ENCODE results near the gene SMNDC1. TPM values are rescaled to one million over a fixed set of nuclear protein-coding genes. Genes with fewer than 3 reads are reported as not detected.

Gene SMNDC1
- total RNA-seq (1 to 10 TPM; 6.4 to 6.8 TPM), polyA plus RNA-seq (1 to 10 TPM; 4.9 to 5.5 TPM)

GRCh38 chr10:110304780-110305421, at the start of gene SMNDC1:
Gene SMNDC1, minus strand, starts transcription at chr10:110304920. Its CDS starts 1,333 bp downstream, at chr10:110303587.
- DNase-seq (ENCODE audit: low spot score) = peak; percentile 98
- H3K9me3 ChIP-seq (ENCODE audit: control insufficient read depth in 4 of 4, low read length in 3 of 4) = no peaks in the 10 kb centered on the region
- WGBS = under 1% methylated on average over 42 of the region's 42 CpGs
- H3K4me3 ChIP-seq (ENCODE audit: low read depth in 1 of 3, low read length in 3 of 3) = peak within 1 kb of the TSS; percentile 82 to 98 (median 88)
- peaks cover 2 to 20% (median 12%) of the 10 kb centered on the region in 4 donors for H3K36me3 ChIP-seq (ENCODE audit: control insufficient read depth in 4 of 4, insufficient read depth in 3 of 4, low read depth in 1 of 4, low read length in 3 of 4)
- peak within 1 kb of the TSS; percentile 86 to 92 for H3K27ac ChIP-seq (ENCODE audit: low read depth in 1 of 2, low read length in 2 of 2)
- H3K27me3 ChIP-seq (ENCODE audit: control insufficient read depth in 4 of 4, insufficient read depth in 4 of 4, low read length in 3 of 4) = no peaks in the 10 kb centered on the region
- H3K9ac ChIP-seq (ENCODE audit: low read depth in 1 of 2, low read length in 2 of 2) = peak within 1 kb of the TSS; percentile 97
- peaks cover 3 to 41% (median 30%) of the 10 kb centered on the region in 4 donors for H3K4me1 ChIP-seq (ENCODE audit: control insufficient read depth in 4 of 4, insufficient read depth in 4 of 4, low read length in 3 of 4)
- TF ChIP-seq HNF4G (IDR thresholded peaks at IDR 0.05) (no peak), CTCF (IDR thresholded peaks at IDR 0.05; ENCODE audit: low read depth, low read length, missing input control) (no peak), REST (IDR thresholded peaks at IDR 0.05) (peak; percentile 61), JUND (IDR thresholded peaks at IDR 0.05) (peak in 1 of 2 donors; percentile 18), YY1 (IDR thresholded peaks at IDR 0.05) (peak; percentile 97), NR2F2 (IDR thresholded peaks at IDR 0.05) (peak; percentile 49), MAX (IDR thresholded peaks at IDR 0.05) (no peak), TAF1 (conservative IDR thresholded peaks at IDR 0.05) (peak; percentile 37), RXRA (IDR thresholded peaks at IDR 0.05) (peak in 1 of 2 donors; percentile 24), FOXA1 (IDR thresholded peaks at IDR 0.05) (no peak), GABPA (IDR thresholded peaks at IDR 0.05 in 1 of 2, conservative IDR thresholded peaks at IDR 0.05 in 1 of 2) (peak; percentile 67 to 90), FOXA2 (IDR thresholded peaks at IDR 0.05) (peak; percentile 25), ZBTB33 (IDR thresholded peaks at IDR 0.05) (peak; percentile 99), HNF4A (conservative IDR thresholded peaks at IDR 0.05) (peak in 1 of 2 donors; percentile 24), SP1 (IDR thresholded peaks at IDR 0.05) (peak; percentile 75), ATF3 (IDR thresholded peaks at IDR 0.05) (no peak), EGR1 (IDR thresholded peaks at IDR 0.05; ENCODE audit: low read depth in 2 of 2) (no peak), RAD21 (IDR thresholded peaks at IDR 0.05) (peak in 1 of 2 donors; percentile 13)

Measured in liver (tissue), 9 donors.